Erythroblast (primary cell): ENCODE data around the gene ANKRD30B.

Experiments used
- GATA1 ChIP-seq: IDR thresholded peaks from 2 replicates; pipeline ENCODE4 v1.6.1; 2011; ENCODE audit warnings: low read depth, mild to moderate bottlenecking, control low read depth, low read length, moderate library complexity
- POLR2A ChIP-seq: IDR thresholded peaks from 2 replicates; pipeline ENCODE4 v1.6.1; 2011; ENCODE audit warnings: mild to moderate bottlenecking, low read length

DNA sequence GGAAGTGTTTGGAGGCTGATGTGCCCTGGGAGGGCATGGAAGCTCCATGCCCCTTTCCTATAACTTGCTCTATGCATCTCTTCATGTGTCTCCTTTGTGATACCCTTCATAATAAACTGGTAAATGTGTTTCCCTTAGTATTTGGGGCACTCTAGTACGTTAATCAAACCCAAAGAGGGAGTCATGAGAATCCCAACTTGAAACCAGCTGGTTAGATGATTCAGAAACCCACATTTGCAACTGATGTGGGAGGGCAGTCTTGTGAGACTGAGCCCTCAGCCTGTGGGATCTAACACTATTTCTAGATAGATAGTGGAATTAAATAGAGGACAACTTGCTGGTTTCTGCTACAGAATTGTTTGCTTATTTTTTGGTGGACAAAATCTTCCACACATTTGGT is 20.3 kb downstream of the ANKRD30B start:
- TF ChIP-seq POLR2A (no peak), GATA1 (no peak)
